ENCODE data around the gene ABCG1. TPM values are rescaled to one million over a fixed set of nuclear protein-coding genes. Genes with fewer than 3 reads are reported as not detected.

ABCG1 gene
- total RNA-seq, 1 donor from 2014 or later = 1.9 TPM

DNA sequence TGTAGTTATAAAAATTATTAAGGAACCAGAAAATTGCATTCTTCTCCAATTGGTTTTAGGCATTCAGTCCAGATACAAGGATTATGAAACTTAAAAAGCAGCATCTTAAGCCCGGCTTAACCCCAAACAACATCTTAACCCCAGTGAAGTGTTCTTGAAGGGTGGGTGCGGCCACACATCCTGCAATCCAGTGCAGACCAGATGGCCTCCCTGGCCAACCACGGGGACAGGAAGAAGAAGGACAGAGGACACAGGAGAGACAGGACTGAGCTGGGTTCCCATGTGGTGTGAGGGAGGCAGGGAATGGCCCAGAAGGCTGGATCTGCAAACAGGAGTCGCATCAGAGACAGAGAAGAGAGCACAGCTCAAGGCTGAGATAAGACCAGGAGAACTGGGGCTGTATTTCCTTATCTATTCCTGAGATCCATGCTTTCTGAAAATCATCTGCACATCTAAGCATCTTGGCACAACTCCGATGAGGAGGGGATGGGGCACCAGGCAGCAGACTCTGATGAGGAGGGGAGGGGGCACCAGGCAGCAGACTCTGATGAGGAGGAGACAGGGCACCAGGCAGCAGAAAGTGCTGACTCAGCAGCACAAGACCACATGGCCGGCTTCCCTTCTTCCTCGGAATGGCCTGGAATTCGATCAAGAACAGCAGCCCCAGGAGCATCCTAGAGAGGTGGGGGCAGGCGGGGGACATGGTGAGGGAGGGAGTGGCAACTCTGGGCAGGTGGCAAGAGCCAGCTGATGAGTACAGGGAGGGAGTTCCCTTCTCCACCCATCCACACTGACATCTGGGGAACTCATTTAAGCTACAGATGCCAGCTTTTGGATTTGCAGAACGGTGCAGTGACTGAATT is 26.6 kb downstream of the ABCG1 start:
- Histone ChIP-seq H3K9ac (no peak overlapping the region), H3F3A (ENCODE audit: low read depth) (no peaks in the 10 kb centered on the region), H4K20me1 (ENCODE audit: low read depth) (no peaks in the 10 kb centered on the region), H3K4me2 (no peak overlapping the region), H3K27ac (no peak overlapping the region), H3K4me1 (peaks cover 9% of the 10 kb centered on the region), H3K27me3 (no peaks in the 10 kb centered on the region), H3K79me2 (ENCODE audit: low read depth) (no peaks in the 10 kb centered on the region), H3K4me3 (no peak overlapping the region), H3K36me3 (no peaks in the 10 kb centered on the region), H3K9me3 (ENCODE audit: low read depth) (no peaks in the 10 kb centered on the region), H2AFZ (replicated peaks) (peak overlapping the region; percentile 34)
- Mint-ChIP-seq H3K4me3 (no peak overlapping the region), H3K27me3 (ENCODE audit: insufficient read depth, low read depth) (peaks cover 3% of the 10 kb centered on the region), H3K27ac (peak overlapping the region; percentile 39), H3K9me3 (no peaks in the 10 kb centered on the region), H3K36me3 (no peaks in the 10 kb centered on the region), H3K4me1 (peaks cover 8% of the 10 kb centered on the region)
- TF ChIP-seq CTCF (IDR thresholded peaks at IDR 0.05) (no peak), EZH2 (IDR thresholded peaks at IDR 0.05) (no peak), EZH2phosphoT487 (IDR thresholded peaks at IDR 0.05) (no peak)
- DNase-seq (ENCODE audit: low spot score) = peak; percentile 51

- Histone ChIP-seq H4K20me1 (ENCODE audit: low read depth) (no peaks in the 10 kb centered on the region), H3K4me1 (peaks cover 9% of the 10 kb centered on the region), H3K27me3 (no peaks in the 10 kb centered on the region), H3K79me2 (ENCODE audit: low read depth) (no peaks in the 10 kb centered on the region), H3K9ac (no peak overlapping the region), H3K36me3 (no peaks in the 10 kb centered on the region), H3K27ac (no peak overlapping the region), H3F3A (ENCODE audit: low read depth) (no peaks in the 10 kb centered on the region), H3K4me2 (no peak overlapping the region), H2AFZ (replicated peaks) (no peak overlapping the region), H3K4me3 (no peak overlapping the region), H3K9me3 (ENCODE audit: low read depth) (no peaks in the 10 kb centered on the region)
- no peaks in the 10 kb centered on the region for H3K9me3 Mint-ChIP-seq
- no peaks in the 10 kb centered on the region for H3K36me3 Mint-ChIP-seq
- H3K27me3 Mint-ChIP-seq (ENCODE audit: insufficient read depth, low read depth) = peaks cover 6% of the 10 kb centered on the region
- no peak overlapping the region for H3K4me3 Mint-ChIP-seq
- peaks cover 8% of the 10 kb centered on the region for H3K4me1 Mint-ChIP-seq
- H3K27ac Mint-ChIP-seq = no peak overlapping the region
- DNase-seq (ENCODE audit: low spot score) = no peak
- TF ChIP-seq EZH2 (IDR thresholded peaks at IDR 0.05) = no peak
- TF ChIP-seq EZH2phosphoT487 (IDR thresholded peaks at IDR 0.05) = no peak
- TF ChIP-seq CTCF (IDR thresholded peaks at IDR 0.05) = no peak
Observed at GRCh38 chr21:42247716-42248115, 28.8 kb downstream of the ABCG1 start.

GRCh38 chr21:42248241-42248640 is 29.3 kb downstream of the ABCG1 start:
- no peaks in the 10 kb centered on the region for H3K36me3 Mint-ChIP-seq
- Histone ChIP-seq H3F3A (ENCODE audit: low read depth) (no peaks in the 10 kb centered on the region), H3K4me1 (peaks cover 9% of the 10 kb centered on the region), H3K4me3 (no peak overlapping the region), H3K36me3 (no peaks in the 10 kb centered on the region), H3K9ac (no peak overlapping the region), H3K79me2 (ENCODE audit: low read depth) (no peaks in the 10 kb centered on the region), H3K4me2 (no peak overlapping the region), H3K27me3 (no peaks in the 10 kb centered on the region), H3K9me3 (ENCODE audit: low read depth) (no peaks in the 10 kb centered on the region), H3K27ac (no peak overlapping the region), H4K20me1 (ENCODE audit: low read depth) (no peaks in the 10 kb centered on the region), H2AFZ (replicated peaks) (no peak overlapping the region)
- no peak overlapping the region for H3K4me3 Mint-ChIP-seq
- H3K9me3 Mint-ChIP-seq = no peaks in the 10 kb centered on the region
- no peak for DNase-seq (ENCODE audit: low spot score)
- no peak overlapping the region for H3K27ac Mint-ChIP-seq
- H3K27me3 Mint-ChIP-seq (ENCODE audit: insufficient read depth, low read depth) = peaks cover 6% of the 10 kb centered on the region
- H3K4me1 Mint-ChIP-seq = peaks cover 8% of the 10 kb centered on the region
- TF ChIP-seq EZH2 (IDR thresholded peaks at IDR 0.05) (no peak), EZH2phosphoT487 (IDR thresholded peaks at IDR 0.05) (no peak), CTCF (IDR thresholded peaks at IDR 0.05) (no peak)
